Chondrocyte (in vitro differentiated cells): ENCODE measurements around the gene PIP5K1A. TPM values are rescaled to one million over a fixed set of nuclear protein-coding genes. Genes with fewer than 3 reads are reported as not detected.

ENCODE experiments used
- DNase-seq: peaks from one replicate; pipeline ENCODE4 v3.0.0; 2021; ENCODE audit warnings: mixed read lengths, low spot score
- H3K27ac Mint-ChIP-seq: one replicate; pipeline ENCODE4 v1.8.0; 2021; ENCODE audit warnings: mild to moderate bottlenecking, moderate library complexity, mixed read lengths; ENCODE audit not compliant: unreplicated experiment
- H3K27me3 Mint-ChIP-seq: 2 replicates; pipeline ENCODE4 v1.8.0; 2021; ENCODE audit warnings: low read depth, mixed read lengths
- H3K36me3 Mint-ChIP-seq: 2 replicates; pipeline ENCODE4 v1.8.0; 2021; ENCODE audit warnings: low read depth, mixed read lengths
- H3K4me1 Mint-ChIP-seq: 2 replicates; pipeline ENCODE4 v1.8.0; 2021; ENCODE audit warnings: low read depth, mild to moderate bottlenecking, mixed read lengths
- H3K4me3 Mint-ChIP-seq: one replicate; pipeline ENCODE4 v1.8.0; 2021; ENCODE audit warnings: mild to moderate bottlenecking, moderate library complexity, mixed read lengths; ENCODE audit not compliant: unreplicated experiment
- H3K9me3 Mint-ChIP-seq: 2 replicates; pipeline ENCODE4 v1.8.0; 2021; ENCODE audit warnings: low read depth, mixed read lengths
- long read RNA-seq: library from polyadenylated mRNA; stranded (forward); transcript quantifications from one replicate; pipeline ENCODE4 v2.0.0, GENCODE V29; 2021
- total RNA-seq: library from RNA; stranded (reverse); gene quantifications from 3 replicates; pipeline ENCODE4 v1.2.1, GENCODE V29; 2021
- TF ChIP-seq, protein P1 (sequence below): fragments of 200-600 bp; sonication (generic); IDR thresholded peaks from 2 replicates; pipeline ENCODE4 v1.5.0; 2021; ENCODE audit warnings: antibody characterized with exemption, mild to moderate bottlenecking, moderate library complexity

The PIP5K1A gene, protein sequence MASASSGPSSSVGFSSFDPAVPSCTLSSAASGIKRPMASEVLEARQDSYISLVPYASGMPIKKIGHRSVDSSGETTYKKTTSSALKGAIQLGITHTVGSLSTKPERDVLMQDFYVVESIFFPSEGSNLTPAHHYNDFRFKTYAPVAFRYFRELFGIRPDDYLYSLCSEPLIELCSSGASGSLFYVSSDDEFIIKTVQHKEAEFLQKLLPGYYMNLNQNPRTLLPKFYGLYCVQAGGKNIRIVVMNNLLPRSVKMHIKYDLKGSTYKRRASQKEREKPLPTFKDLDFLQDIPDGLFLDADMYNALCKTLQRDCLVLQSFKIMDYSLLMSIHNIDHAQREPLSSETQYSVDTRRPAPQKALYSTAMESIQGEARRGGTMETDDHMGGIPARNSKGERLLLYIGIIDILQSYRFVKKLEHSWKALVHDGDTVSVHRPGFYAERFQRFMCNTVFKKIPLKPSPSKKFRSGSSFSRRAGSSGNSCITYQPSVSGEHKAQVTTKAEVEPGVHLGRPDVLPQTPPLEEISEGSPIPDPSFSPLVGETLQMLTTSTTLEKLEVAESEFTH
- 72.8 to 89.9 TPM (median 80.0 TPM) in 3 replicates for total RNA-seq
- long read RNA-seq, partial matches to known transcripts = 0 of 10 reads
- long read RNA-seq, other reads (novel, unspliced or antisense) = 9 of 10 reads

DNA sequence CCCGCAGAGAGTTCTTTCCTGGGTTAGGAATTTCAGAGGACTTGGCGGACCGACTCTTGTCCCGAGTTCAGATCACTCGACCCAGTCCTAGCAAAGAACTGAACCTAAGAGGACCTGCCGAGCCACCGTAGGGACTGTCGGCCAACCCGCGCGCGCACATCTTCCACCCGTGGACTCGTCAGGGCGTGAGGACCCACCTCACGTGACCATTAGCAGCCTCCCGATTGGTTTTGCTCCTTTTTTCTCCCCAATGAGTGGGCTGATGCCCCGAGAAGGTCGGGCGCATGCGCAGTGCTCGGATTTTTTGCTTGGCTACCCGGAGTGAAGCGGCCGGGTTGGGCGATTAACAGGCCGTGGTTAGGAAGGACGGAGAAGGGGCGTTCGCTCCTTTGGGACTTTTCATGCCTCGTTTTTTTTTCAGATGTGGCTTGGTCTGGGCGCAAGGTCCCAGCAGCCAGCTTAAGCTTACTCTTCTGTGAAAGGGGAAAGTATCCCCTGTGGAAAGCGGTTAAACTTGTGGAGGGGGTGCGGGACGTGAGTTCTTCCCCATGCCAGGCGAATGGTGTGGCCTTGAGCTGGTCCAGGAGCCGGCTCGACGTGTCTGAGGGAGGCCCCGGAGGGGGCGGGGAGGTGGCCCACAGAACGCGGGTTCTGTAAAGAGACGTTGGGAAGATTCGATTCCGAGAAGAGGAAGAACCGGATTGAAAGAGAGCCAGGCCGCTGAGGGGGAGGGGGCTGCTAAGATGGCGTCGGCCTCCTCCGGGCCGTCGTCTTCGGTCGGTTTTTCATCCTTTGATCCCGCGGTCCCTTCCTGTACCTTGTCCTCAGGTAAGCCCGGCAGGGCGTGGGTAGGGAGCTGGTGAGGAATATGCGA lies at the start of gene PIP5K1A:
Gene PIP5K1A (plus strand): TSS at position 299 of the 874 bp plus-strand sequence. CDS start 445 bp downstream, at position 744.
- peak within 1 kb of the TSS; percentile 91 for H3K4me3 Mint-ChIP-seq
- no peaks in the 10 kb centered on the region for H3K9me3 Mint-ChIP-seq
- peaks cover 6% of the 10 kb centered on the region for H3K36me3 Mint-ChIP-seq
- TF ChIP-seq, protein P1, sequence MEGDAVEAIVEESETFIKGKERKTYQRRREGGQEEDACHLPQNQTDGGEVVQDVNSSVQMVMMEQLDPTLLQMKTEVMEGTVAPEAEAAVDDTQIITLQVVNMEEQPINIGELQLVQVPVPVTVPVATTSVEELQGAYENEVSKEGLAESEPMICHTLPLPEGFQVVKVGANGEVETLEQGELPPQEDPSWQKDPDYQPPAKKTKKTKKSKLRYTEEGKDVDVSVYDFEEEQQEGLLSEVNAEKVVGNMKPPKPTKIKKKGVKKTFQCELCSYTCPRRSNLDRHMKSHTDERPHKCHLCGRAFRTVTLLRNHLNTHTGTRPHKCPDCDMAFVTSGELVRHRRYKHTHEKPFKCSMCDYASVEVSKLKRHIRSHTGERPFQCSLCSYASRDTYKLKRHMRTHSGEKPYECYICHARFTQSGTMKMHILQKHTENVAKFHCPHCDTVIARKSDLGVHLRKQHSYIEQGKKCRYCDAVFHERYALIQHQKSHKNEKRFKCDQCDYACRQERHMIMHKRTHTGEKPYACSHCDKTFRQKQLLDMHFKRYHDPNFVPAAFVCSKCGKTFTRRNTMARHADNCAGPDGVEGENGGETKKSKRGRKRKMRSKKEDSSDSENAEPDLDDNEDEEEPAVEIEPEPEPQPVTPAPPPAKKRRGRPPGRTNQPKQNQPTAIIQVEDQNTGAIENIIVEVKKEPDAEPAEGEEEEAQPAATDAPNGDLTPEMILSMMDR = no peak
- DNase-seq = peak; percentile 98
- no peaks in the 10 kb centered on the region for H3K27me3 Mint-ChIP-seq
- peak within 1 kb of the TSS; percentile 99 for H3K27ac Mint-ChIP-seq
- H3K4me1 Mint-ChIP-seq = peaks cover 38% of the 10 kb centered on the region

DNA sequence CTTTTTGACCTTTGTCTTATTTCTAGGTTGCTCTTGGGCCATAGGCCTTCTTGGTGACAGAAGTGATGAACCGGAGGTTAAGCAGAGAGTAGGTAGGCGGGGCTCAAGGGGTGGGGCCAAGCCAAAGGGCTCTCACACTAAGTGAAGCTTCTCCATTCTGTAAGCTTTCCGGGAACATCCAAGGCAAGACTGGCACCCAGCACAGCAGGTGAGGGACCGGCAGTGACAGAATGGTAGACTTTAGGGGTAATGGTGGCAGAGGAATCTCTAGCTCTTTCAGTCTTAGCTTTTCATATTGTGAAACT lies 41.9 kb upstream of the PIP5K1A start, which contains the start of gene TNFAIP8L2:
Gene TNFAIP8L2 (plus strand): TSS at position 135 of the 305 bp plus-strand sequence. CDS start 2,049 bp downstream, outside the sequence.
- H3K4me1 Mint-ChIP-seq = peaks cover 4% of the 10 kb centered on the region
- H3K27me3 Mint-ChIP-seq = no peaks in the 10 kb centered on the region
- H3K27ac Mint-ChIP-seq = no peak within 1 kb of the TSS
- peaks cover 12% of the 10 kb centered on the region for H3K36me3 Mint-ChIP-seq
- H3K4me3 Mint-ChIP-seq = no peak within 1 kb of the TSS
- DNase-seq = peak; percentile 40
- H3K9me3 Mint-ChIP-seq = no peaks in the 10 kb centered on the region
- TF ChIP-seq, protein P1 = no peak

DNA sequence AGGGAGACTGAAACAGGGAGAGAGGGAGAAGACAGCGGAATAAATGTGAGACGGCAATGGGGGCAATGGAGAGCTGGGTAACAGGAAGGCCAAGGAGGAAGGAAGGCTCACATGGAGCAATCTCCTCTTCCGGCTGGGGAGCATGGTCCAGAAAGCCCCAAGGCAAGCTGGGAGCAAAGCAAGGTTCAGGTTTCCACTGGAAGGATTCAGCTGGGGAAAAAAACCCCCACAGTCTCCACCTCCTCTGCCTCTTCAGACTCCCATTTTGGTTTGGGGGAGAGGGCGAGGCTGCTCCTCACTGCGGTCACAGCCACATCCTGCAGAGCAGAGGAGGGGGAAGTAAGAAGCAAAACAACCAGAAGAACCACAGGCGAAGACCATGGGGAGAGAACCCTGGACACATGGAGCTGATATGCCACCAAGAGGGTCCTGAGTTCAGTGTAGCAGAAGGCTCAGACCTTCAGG lies 41.3 kb upstream of the PIP5K1A start:
- Mint-ChIP-seq H3K4me1 (peaks cover 4% of the 10 kb centered on the region), H3K27ac (no peak overlapping the region), H3K4me3 (no peak overlapping the region), H3K9me3 (no peaks in the 10 kb centered on the region), H3K27me3 (no peaks in the 10 kb centered on the region), H3K36me3 (peaks cover 16% of the 10 kb centered on the region)
- peak; percentile 18 for DNase-seq
- TF ChIP-seq, protein P1 = no peak

DNA sequence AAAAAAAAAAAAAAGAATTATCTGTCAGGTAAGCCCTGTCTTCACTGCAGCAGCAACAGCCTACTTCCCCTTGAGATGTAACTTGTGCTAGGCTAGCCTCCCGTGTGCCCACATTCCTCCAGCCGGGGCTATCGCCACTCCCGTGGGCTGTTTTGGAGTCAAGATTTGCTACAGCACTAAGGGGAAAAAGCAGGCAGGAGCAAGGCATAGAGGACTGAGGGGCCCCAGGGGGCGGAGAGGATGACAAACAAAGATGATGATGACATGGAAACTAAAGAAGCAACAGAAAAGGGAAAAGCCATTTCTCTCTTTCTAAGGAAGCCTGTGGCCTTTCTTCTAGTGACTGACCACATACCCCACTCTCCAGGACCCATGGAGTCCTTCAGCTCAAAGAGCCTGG lies 40.0 kb upstream of the PIP5K1A start:
- H3K27me3 Mint-ChIP-seq = no peaks in the 10 kb centered on the region
- no peak overlapping the region for H3K27ac Mint-ChIP-seq
- H3K9me3 Mint-ChIP-seq = no peaks in the 10 kb centered on the region
- peaks cover 4% of the 10 kb centered on the region for H3K4me1 Mint-ChIP-seq
- no peak overlapping the region for H3K4me3 Mint-ChIP-seq
- H3K36me3 Mint-ChIP-seq = peaks cover 16% of the 10 kb centered on the region
- DNase-seq = peak; percentile 32
- TF ChIP-seq, protein P1 = no peak
